ENCODE data around the gene FDX2.
A peak's percentile ranks its signal among the peaks of the same experiment; 100 is the strongest.

FDX2 gene

DNA sequence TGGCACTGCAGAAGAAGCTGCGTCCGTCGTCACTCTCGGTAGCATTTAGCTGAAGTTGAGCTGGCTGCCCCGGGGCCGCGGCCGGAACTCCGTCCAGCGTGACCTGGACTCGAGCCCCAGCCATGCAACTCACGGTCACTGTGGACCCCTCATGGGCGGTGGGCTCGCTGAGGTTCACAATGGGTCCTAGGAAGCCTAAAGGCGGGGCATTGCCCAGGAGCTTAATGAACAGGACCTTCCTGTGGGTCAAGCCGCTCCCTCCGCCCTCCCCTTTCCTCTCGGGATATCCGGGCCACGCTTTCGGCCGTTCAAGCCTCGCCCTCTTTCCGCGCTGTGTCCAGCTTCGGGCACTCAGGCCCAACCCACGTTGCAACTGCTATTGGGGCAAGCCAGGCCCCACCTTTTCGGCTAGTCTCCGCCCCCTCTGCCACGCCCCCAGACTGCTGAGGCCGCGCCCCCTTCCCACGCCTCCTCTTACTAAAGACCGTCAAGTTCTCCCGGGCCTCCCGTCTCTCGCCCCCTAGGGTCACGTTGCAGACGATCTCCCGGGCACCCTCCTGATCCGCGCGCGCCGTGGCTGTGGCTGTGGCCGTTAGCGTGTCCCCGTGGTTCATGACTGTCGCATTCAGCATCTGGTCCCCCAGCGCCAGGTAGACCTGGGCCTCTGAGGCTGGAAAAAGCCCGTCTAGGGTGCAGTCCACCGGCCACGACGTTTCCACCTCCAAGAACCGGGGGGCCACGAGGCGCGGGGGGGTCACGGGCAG is 19.0 kb upstream of the FDX2 start:
- TF ChIP-seq CTCF (IDR thresholded peaks at IDR 0.05; ENCODE audit: control extremely low read depth, extremely low read depth, low read depth, missing control alignments), result no peak
- POLR2A ChIA-PET, result no interaction called here
- no peak for DNase-seq (ENCODE audit: extremely low spot score)
- CTCF ChIA-PET, result interaction anchor here (1.0 to 2.6 kb wide), 3 partner anchors 32 to 66 kb away, joined by 3 to 11 read pairs (median 5); no protein-coding TSS in a partner anchor

- CTCF ChIA-PET, result interaction anchor here (0.9 to 2.1 kb wide), 3 partner anchors 45 to 66 kb away, joined by 3 to 11 read pairs (median 3); partner anchors contain the start of gene ICAM5
- DNase-seq (ENCODE audit: extremely low spot score), result no peak
- POLR2A ChIA-PET, result interaction anchor here (0.6 to 1.4 kb wide), 4 partner anchors 17 to 105 kb away, joined by 4 to 6 read pairs (median 6); partner anchors contain the start of gene ICAM1
- TF ChIP-seq CTCF (IDR thresholded peaks at IDR 0.05; ENCODE audit: control extremely low read depth, extremely low read depth, low read depth, missing control alignments), result no peak
Measured at GRCh38 chr19:10333758-10334587, 18.2 kb upstream of the FDX2 start.

DNA sequence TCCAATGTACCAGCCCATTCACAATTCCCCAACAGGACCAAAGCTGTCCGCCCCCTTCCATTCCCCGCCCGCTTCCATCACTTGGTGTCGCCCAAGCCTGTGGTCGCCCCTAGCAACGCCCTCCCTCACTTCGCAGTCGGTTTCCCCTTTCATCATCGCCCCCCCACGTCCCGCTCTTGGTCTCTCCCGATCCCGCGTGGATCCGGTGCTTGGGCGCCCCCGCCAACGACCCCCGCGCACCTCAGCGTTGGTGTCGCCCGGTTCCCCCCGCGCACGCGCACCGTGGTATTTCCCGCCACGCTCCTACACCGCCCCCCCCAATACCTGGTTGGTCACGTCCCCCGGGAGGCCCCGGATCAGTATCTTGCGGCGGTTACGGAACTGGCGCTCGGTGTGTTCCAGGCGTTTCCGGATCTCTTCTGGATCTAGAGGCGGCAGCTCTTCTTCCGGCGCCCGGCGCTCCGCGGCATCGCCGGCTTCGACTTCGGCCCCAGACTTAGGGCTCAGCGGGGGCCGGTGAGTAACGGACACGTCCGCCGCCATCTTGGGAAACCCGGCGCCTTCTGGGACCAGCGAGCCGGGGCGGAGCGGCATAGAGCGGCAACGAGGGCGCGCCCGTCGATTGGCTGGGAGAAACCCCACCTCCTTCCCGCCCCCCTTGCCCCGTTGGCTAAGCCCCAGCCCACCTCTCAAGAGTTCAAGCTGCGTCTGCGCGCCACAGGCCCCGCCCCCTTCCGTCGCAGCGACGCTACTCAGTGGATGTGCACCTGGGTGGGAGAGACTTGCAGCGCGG is 17.3 kb upstream of the FDX2 start, which contains the start of gene RAVER1:
Gene RAVER1, minus strand, starts transcription at position 565 of the 793 bp plus-strand sequence. Its CDS starts 22 bp downstream, at position 543.
- TF ChIP-seq CTCF (IDR thresholded peaks at IDR 0.05; ENCODE audit: control extremely low read depth, extremely low read depth, low read depth, missing control alignments), result no peak
- CTCF ChIA-PET, result interaction anchor here (0.9 to 2.1 kb wide), 3 partner anchors 44 to 65 kb away, joined by 3 to 11 read pairs (median 3); partner anchors contain the start of gene ICAM5
- POLR2A ChIA-PET, result interaction anchor here (0.6 to 1.4 kb wide), 5 partner anchors 17 to 106 kb away, joined by 3 to 6 read pairs (median 5); partner anchors contain the start of genes ICAM1 and ICAM5
- DNase-seq (ENCODE audit: extremely low spot score), result peak; percentile 100

- CTCF ChIA-PET, result no interaction called here
- no peak for TF ChIP-seq CTCF (IDR thresholded peaks at IDR 0.05; ENCODE audit: control extremely low read depth, extremely low read depth, low read depth, missing control alignments)
- POLR2A ChIA-PET, result interaction anchor here (0.8 kb wide), 1 partner anchor 43 kb away, joined by 3 read pairs; the partner anchor contains the start of gene ICAM5
- no peak for DNase-seq (ENCODE audit: extremely low spot score)
Measured at GRCh38 chr19:10332158-10332964, 16.5 kb upstream of the FDX2 start.

- POLR2A ChIA-PET, result no interaction called here
- CTCF ChIA-PET, result interaction anchor here (1.3 to 1.9 kb wide), 3 partner anchors 9 to 59 kb away, joined by 3 to 6 read pairs (median 4); partner anchors contain the start of gene ICAM5
- TF ChIP-seq CTCF (IDR thresholded peaks at IDR 0.05; ENCODE audit: control extremely low read depth, extremely low read depth, low read depth, missing control alignments), result no peak
- DNase-seq (ENCODE audit: extremely low spot score), result no peak
Measured at GRCh38 chr19:10329555-10329954, 13.7 kb upstream of the FDX2 start.

All from GM10248 (cell line).